ENCODE measurements around the gene TLN1. TPM values are rescaled to one million over a fixed set of nuclear protein-coding genes. Genes with fewer than 3 reads are reported as not detected.

TLN1 gene
- total and polyA plus RNA-seq, 2 donors (not counting 1 experiment from before 2014, with no cell fraction given), result 102 to 280 TPM

DNA sequence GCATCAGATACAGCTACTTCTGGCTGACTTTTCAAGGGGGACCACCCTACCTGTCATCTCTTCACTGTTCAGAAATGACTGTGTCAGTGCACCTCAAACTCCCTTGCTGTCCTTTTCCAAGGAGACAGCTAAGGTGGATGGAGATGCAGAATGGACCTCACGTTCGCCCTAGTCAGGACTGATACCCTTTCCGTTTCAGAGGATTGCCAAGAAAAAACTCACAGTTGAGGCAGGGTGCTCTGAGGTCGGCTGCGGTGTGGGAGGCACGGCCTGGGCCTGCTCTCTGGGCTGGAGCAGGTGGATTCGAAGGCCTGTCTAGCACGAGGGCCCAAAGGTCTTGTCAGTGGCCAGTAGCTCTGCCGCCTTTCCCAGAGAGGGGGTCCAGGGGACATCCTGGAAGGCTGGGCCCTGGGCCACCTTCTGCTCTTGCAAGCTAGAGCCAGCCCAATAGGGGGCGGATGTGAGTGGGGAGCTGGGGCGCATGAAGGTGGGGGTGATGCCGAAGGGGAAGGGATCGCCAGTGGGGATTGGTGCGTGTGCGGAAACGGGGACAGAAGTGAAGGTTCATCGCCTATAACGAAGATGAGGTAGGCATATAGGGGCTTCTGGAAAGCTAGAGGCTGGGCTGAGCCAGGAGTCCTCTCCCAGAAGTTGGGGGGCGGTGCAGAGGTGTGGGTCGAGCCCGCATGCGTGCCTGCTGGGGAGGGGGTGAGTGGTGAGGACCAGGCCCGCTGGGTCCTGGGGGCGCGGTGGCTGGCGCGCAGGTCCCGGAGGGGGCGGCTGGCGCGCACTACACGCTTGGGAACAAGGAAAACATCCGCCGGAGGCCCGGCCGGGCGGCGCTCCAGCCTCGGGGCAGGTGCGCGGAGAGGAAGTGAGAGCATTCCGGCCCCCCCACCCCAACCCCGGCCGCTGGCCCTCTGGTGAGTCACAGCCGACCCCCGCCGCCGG, 24.6 kb upstream of the TLN1 start:
- intact Hi-C loops (cut with micrococcal nuclease), result loop anchor here (1.0 to 5.0 kb wide), 7 partner anchors 7 to 639 kb away; partner anchors contain the start of genes ATOSB, CREB3, GBA2 and HINT2
- H3K4me1 Mint-ChIP-seq, result peaks cover 65% of the 10 kb centered on the region

More for the DNA sequence above, 24.6 kb upstream of the TLN1 start:
- TF ChIP-seq, protein P1, sequence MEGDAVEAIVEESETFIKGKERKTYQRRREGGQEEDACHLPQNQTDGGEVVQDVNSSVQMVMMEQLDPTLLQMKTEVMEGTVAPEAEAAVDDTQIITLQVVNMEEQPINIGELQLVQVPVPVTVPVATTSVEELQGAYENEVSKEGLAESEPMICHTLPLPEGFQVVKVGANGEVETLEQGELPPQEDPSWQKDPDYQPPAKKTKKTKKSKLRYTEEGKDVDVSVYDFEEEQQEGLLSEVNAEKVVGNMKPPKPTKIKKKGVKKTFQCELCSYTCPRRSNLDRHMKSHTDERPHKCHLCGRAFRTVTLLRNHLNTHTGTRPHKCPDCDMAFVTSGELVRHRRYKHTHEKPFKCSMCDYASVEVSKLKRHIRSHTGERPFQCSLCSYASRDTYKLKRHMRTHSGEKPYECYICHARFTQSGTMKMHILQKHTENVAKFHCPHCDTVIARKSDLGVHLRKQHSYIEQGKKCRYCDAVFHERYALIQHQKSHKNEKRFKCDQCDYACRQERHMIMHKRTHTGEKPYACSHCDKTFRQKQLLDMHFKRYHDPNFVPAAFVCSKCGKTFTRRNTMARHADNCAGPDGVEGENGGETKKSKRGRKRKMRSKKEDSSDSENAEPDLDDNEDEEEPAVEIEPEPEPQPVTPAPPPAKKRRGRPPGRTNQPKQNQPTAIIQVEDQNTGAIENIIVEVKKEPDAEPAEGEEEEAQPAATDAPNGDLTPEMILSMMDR (IDR thresholded peaks at IDR 0.05), result peak; percentile 70
- TF ChIP-seq EZH2 (IDR thresholded peaks at IDR 0.05; ENCODE audit: borderline replicate concordance, insufficient read depth, low read depth, low read length, poor library complexity, severe bottlenecking), result no peak
- Histone ChIP-seq H3K27me3 (replicated peaks in 1 of 4; ENCODE audit: control extremely low read depth in 1 of 4, control insufficient read depth in 3 of 4, insufficient read depth in 4 of 4, low read length in 3 of 4) (no peaks in the 10 kb centered on the region), H3K4me3 (ENCODE audit: control extremely low read depth in 1 of 5, extremely low read depth in 1 of 5, insufficient read depth in 1 of 5, low read depth in 2 of 5, low read length in 4 of 5) (peak overlapping the region; percentile 39 to 85 (median 81)), H2AFZ (ENCODE audit: insufficient read depth, low read depth, low read length, poor library complexity, severe bottlenecking) (peak overlapping the region; percentile 88), H3K27ac (ENCODE audit: low read length in 2 of 2) (peak overlapping the region; percentile 92 to 94), H3K36me3 (replicated peaks in 1 of 2; ENCODE audit: control extremely low read depth in 1 of 2, control insufficient read depth in 1 of 2, extremely low read depth in 1 of 2, insufficient read depth in 2 of 2, low read length in 1 of 2) (peaks cover 2 to 31% of the 10 kb centered on the region in 2 experiments), H4K20me1 (ENCODE audit: control insufficient read depth, insufficient read depth, low read length, poor library complexity, severe bottlenecking) (no peaks in the 10 kb centered on the region), H3K79me2 (ENCODE audit: control insufficient read depth, insufficient read depth, low read length) (peaks cover 80% of the 10 kb centered on the region), H3K4me2 (replicated peaks; ENCODE audit: low read depth, low read length, poor library complexity, severe bottlenecking) (peak overlapping the region; percentile 89), H3K9me3 (ENCODE audit: control extremely low read depth in 1 of 3, control insufficient read depth in 2 of 3, insufficient read depth in 1 of 3, low read length in 2 of 3) (no peaks in the 10 kb centered on the region), H3K4me1 (ENCODE audit: control insufficient read depth in 2 of 2, insufficient read depth in 2 of 2, low read length in 2 of 2) (peaks cover 34 to 44% of the 10 kb centered on the region in 2 donors), H3K9ac (ENCODE audit: low read length) (peak overlapping the region; percentile 82)
- DNase-seq (peak; percentile 84), ATAC-seq (ENCODE audit: low read depth) (peak; percentile 80)
- ChIA-PET POLR2A (interaction anchor here (0.6 to 3.1 kb wide), 13 partner anchors 8 to 1710 kb away, joined by 3 to 16 read pairs (median 3); partner anchors contain the start of genes FAM221B, GBA2 and RGP1), CTCF (interaction anchor here (0.8 to 7.7 kb wide), 23 partner anchors 11 to 153 kb away, joined by 3 to 56 read pairs (median 4); partner anchors contain the start of genes CCDC107, CREB3, GBA2 and HINT2)
- peak overlapping the region; percentile 97 for H3K27ac Mint-ChIP-seq
- H3K9me3 Mint-ChIP-seq (ENCODE audit: insufficient read depth), result no peaks in the 10 kb centered on the region
- no peaks in the 10 kb centered on the region for H3K27me3 Mint-ChIP-seq
- peak overlapping the region; percentile 93 for H3K4me3 Mint-ChIP-seq
- 4% methylated on average over 47 of the region's 48 CpGs for WGBS (ENCODE audit: insufficient coverage)
